H9 (cell line): ENCODE data around the gene BAIAP2L1. TPM values are rescaled to one million over a fixed set of nuclear protein-coding genes. Genes with fewer than 3 reads are reported as not detected.
A peak's percentile ranks its signal among the peaks of the same experiment; 100 is the strongest.

Experiments used
- DNase-seq: peaks from one replicate; pipeline ENCODE4 v3.0.0-alpha.2; 2017
- H2AFZ ChIP-seq: one replicate; pipeline ENCODE4 v1.6.1; 2013; ENCODE audit warnings: mild to moderate bottlenecking, low read length, control low read depth, moderate library complexity
- H2AK5ac ChIP-seq: 2 replicates; pipeline ENCODE4 v1.6.1; 2013; ENCODE audit warnings: low read length, control low read depth, mixed read lengths; ENCODE audit not compliant: insufficient read length
- H2BK120ac ChIP-seq: one replicate; pipeline ENCODE4 v1.6.1; 2013; ENCODE audit warnings: low read depth, mild to moderate bottlenecking, low read length, control low read depth, inconsistent platforms; ENCODE audit not compliant: poor library complexity, severe bottlenecking
- H2BK12ac ChIP-seq: 2 replicates; pipeline ENCODE4 v1.6.1; 2013; ENCODE audit warnings: low read length, control low read depth, mixed read lengths, low read depth; ENCODE audit not compliant: insufficient read length
- H2BK15ac ChIP-seq: 2 replicates; pipeline ENCODE4 v1.6.1; 2013; ENCODE audit warnings: low read depth, low read length, control low read depth
- H2BK20ac ChIP-seq: one replicate; pipeline ENCODE4 v1.6.1; 2013; ENCODE audit warnings: low read depth, mild to moderate bottlenecking, low read length, control low read depth, inconsistent platforms; ENCODE audit not compliant: poor library complexity, severe bottlenecking
- H2BK5ac ChIP-seq: 2 replicates; pipeline ENCODE4 v1.6.1; 2013; ENCODE audit warnings: low read length, control low read depth, mixed read lengths; ENCODE audit not compliant: insufficient read length
- H3K14ac ChIP-seq: 2 replicates; pipeline ENCODE4 v1.6.1; 2013; ENCODE audit warnings: low read length, control low read depth; ENCODE audit not compliant: insufficient read depth
- H3K18ac ChIP-seq: 2 replicates; pipeline ENCODE4 v1.6.1; 2013; ENCODE audit warnings: low read depth, mild to moderate bottlenecking, mixed read lengths, low read length, control low read depth; ENCODE audit not compliant: insufficient read length
- H3K23ac ChIP-seq: 2 replicates; pipeline ENCODE4 v1.6.1; 2013; ENCODE audit warnings: low read length, control low read depth, mixed read lengths, low read depth; ENCODE audit not compliant: insufficient read length
- H3K23me2 ChIP-seq: 2 replicates; pipeline ENCODE4 v1.6.1; 2013; ENCODE audit warnings: low read depth, mild to moderate bottlenecking, mixed read lengths, low read length, control low read depth; ENCODE audit not compliant: insufficient read length, poor library complexity, severe bottlenecking
- H3K27ac ChIP-seq: 2 replicates; pipeline ENCODE4 v1.5.1; 2013; ENCODE audit warnings: low read length, control low read depth, mixed read lengths, low read depth; ENCODE audit not compliant: insufficient read length
- H3K27me3 ChIP-seq: 2 replicates; pipeline ENCODE4 v1.6.1; 2013; ENCODE audit warnings: low read length, control low read depth, inconsistent platforms; ENCODE audit not compliant: insufficient read depth
- H3K4ac ChIP-seq: 2 replicates; pipeline ENCODE4 v1.6.1; 2013; ENCODE audit warnings: low read depth, mild to moderate bottlenecking, control low read depth, inconsistent platforms, low read length, moderate library complexity
- H3K4me1 ChIP-seq: 2 replicates; pipeline ENCODE4 v1.6.1; 2013; ENCODE audit warnings: low read length, control low read depth, inconsistent platforms; ENCODE audit not compliant: insufficient read depth
- H3K4me2 ChIP-seq: 2 replicates; pipeline ENCODE4 v1.6.1; 2013; ENCODE audit warnings: low read length, control low read depth, mixed read lengths; ENCODE audit not compliant: insufficient read length, insufficient read depth
- H3K56ac ChIP-seq: 2 replicates; pipeline ENCODE4 v1.6.1; 2013; ENCODE audit warnings: low read depth, mild to moderate bottlenecking, mixed read lengths, low read length, control low read depth; ENCODE audit not compliant: insufficient read length
- H3K79me1 ChIP-seq: 2 replicates; pipeline ENCODE4 v1.6.1; 2013; ENCODE audit warnings: low read depth, mild to moderate bottlenecking, moderate library complexity, low read length, control low read depth, inconsistent platforms; ENCODE audit not compliant: insufficient read depth, poor library complexity, severe bottlenecking
- H3K79me2 ChIP-seq: 2 replicates; pipeline ENCODE4 v1.6.1; 2013; ENCODE audit warnings: low read length, control low read depth, inconsistent platforms; ENCODE audit not compliant: insufficient read depth
- H3K9ac ChIP-seq: 2 replicates; pipeline ENCODE4 v1.6.1; 2013; ENCODE audit warnings: low read length, control low read depth, mixed read lengths; ENCODE audit not compliant: insufficient read length; ENCODE audit errors: extremely low read depth
- H3K9me3 ChIP-seq: one replicate; pipeline ENCODE4 v1.6.1; 2013; ENCODE audit warnings: low read depth, low read length, inconsistent platforms; ENCODE audit not compliant: control insufficient read depth
- H3T11ph ChIP-seq: one replicate; pipeline ENCODE4 v1.6.1; 2013; ENCODE audit warnings: mild to moderate bottlenecking, low read length, control low read depth, inconsistent platforms
- H4K20me1 ChIP-seq: one replicate; pipeline ENCODE4 v1.6.1; 2013; ENCODE audit not compliant: control insufficient read depth, insufficient read length, insufficient read depth
- H4K5ac ChIP-seq: 2 replicates; pipeline ENCODE4 v1.6.1; 2013; ENCODE audit warnings: low read depth, mild to moderate bottlenecking, mixed read lengths, low read length, control low read depth; ENCODE audit not compliant: insufficient read length
- H4K8ac ChIP-seq: replicated peaks from 2 replicates; pipeline ENCODE4 v1.6.1; 2013; ENCODE audit warnings: low read length, control low read depth, mixed read lengths, low read depth; ENCODE audit not compliant: insufficient read length
- H4K91ac ChIP-seq: 2 replicates; pipeline ENCODE4 v1.6.1; 2013; ENCODE audit warnings: low read depth, mild to moderate bottlenecking, moderate library complexity, mixed read lengths, low read length, control low read depth; ENCODE audit not compliant: insufficient read length
- H3K27ac Mint-ChIP-seq, 3 experiments: 2 replicates in 2 of 3; 3 replicates in 1 of 3; pipeline ENCODE4 v1.8.0; 2020 to 2021; ENCODE audit warnings: mixed read lengths in 3 of 3, mild to moderate bottlenecking in 1 of 3, moderate library complexity in 1 of 3
- H3K27me3 Mint-ChIP-seq: 2 replicates; pipeline ENCODE4 v1.8.0; 2021; ENCODE audit warnings: low read depth, mild to moderate bottlenecking, moderate library complexity, mixed read lengths
- H3K36me3 Mint-ChIP-seq, 3 experiments: 2 replicates in 2 of 3; 3 replicates in 1 of 3; pipeline ENCODE4 v1.8.0; 2020 to 2021; ENCODE audit warnings: low read depth in 3 of 3, mixed read lengths in 3 of 3; ENCODE audit not compliant: insufficient read depth in 1 of 3
- H3K4me1 Mint-ChIP-seq, 2 experiments: 2 replicates each; pipeline ENCODE4 v1.8.0; 2020; ENCODE audit warnings: mixed read lengths in 2 of 2
- H3K4me3 Mint-ChIP-seq, 2 experiments: 2 replicates in 1 of 2; 3 replicates in 1 of 2; pipeline ENCODE4 v1.8.0; 2020 to 2021; ENCODE audit warnings: mild to moderate bottlenecking in 2 of 2, mixed read lengths in 2 of 2, moderate library complexity in 1 of 2
- H3K9me3 Mint-ChIP-seq, 2 experiments: 2 replicates in 1 of 2; 3 replicates in 1 of 2; pipeline ENCODE4 v1.8.0; 2020; ENCODE audit warnings: mild to moderate bottlenecking in 2 of 2, mixed read lengths in 2 of 2, moderate library complexity in 1 of 2
- CTCF ChIP-seq: fragments of 200-600 bp; sonication (generic); conservative IDR thresholded peaks from 3 replicates; pipeline ENCODE4 v1.8.0; 2021; ENCODE audit warnings: antibody characterized with exemption, mild to moderate bottlenecking
- WGBS: extraction: QIAGEN DNeasy Blood & Tissue Kit; methylation state at CpG from one replicate; pipeline ENCODE4 v1.1.7; 2013; ENCODE audit warnings: missing lambda C conversion rate, low lambda C conversion rate, mixed read lengths; ENCODE audit not compliant: insufficient read length; ENCODE audit errors: extremely low coverage; 5-methylcytosine and 5-hydroxymethylcytosine counted together
- long read RNA-seq: library from polyadenylated mRNA; unstranded; transcript quantifications from one replicate; pipeline ENCODE4 v2.0.0, GENCODE V29; 2020
- total RNA-seq: library from RNA; stranded (reverse); gene quantifications from 2 replicates; pipeline ENCODE4 v1.2.1, GENCODE V29; 2021

BAIAP2L1 gene
- 25.9 and 29.9 TPM in 2 replicates for total RNA-seq
- long read RNA-seq, transcript BAIAP2L1-201 (14 exons, 3,622 nt), result major isoform, 123 of 146 reads
- long read RNA-seq, partial matches to known transcripts, result 9 of 146 reads
- long read RNA-seq, other reads (novel, unspliced or antisense), result 14 of 146 reads

- Mint-ChIP-seq H3K4me1 (peaks cover 32 to 35% of the 10 kb centered on the region in 2 experiments), H3K27me3 (peaks cover 4% of the 10 kb centered on the region), H3K9me3 (peaks cover 3 to 8% of the 10 kb centered on the region in 2 experiments; a peak in 3 of 5 replicates), H3K4me3 (peak within 1 kb of the TSS; percentile 69 to 83), H3K36me3 (peaks cover 6 to 10% (median 8%) of the 10 kb centered on the region in 3 experiments), H3K27ac (peak within 1 kb of the TSS in 1 of 3 experiments; percentile 79; a peak in 3 of 7 replicates)
- H3K4ac ChIP-seq, result no peak within 1 kb of the TSS
- WGBS, result no CpG with 5 or more reads among the region's 76 CpGs
- no peak within 1 kb of the TSS for H3T11ph ChIP-seq
- no peak within 1 kb of the TSS for H2BK5ac ChIP-seq
- H3K9ac ChIP-seq, result peak within 1 kb of the TSS; percentile 3
- DNase-seq, result peak; percentile 96
- no peaks in the 10 kb centered on the region for H3K9me3 ChIP-seq
- no peaks in the 10 kb centered on the region for H3K23me2 ChIP-seq
- no peaks in the 10 kb centered on the region for H3K79me1 ChIP-seq
- no peaks in the 10 kb centered on the region for H3K27me3 ChIP-seq
- H4K91ac ChIP-seq, result no peak within 1 kb of the TSS
- H3K79me2 ChIP-seq, result peaks cover 11% of the 10 kb centered on the region; the same call in 1 of the 2 replicates
- H4K20me1 ChIP-seq, result no peaks in the 10 kb centered on the region
- TF ChIP-seq CTCF, result no peak
- peak within 1 kb of the TSS; percentile 33 for H3K14ac ChIP-seq
- no peak within 1 kb of the TSS for H2AK5ac ChIP-seq
- H2BK15ac ChIP-seq, result no peak within 1 kb of the TSS
- H2BK12ac ChIP-seq, result no peak within 1 kb of the TSS
- no peak within 1 kb of the TSS for H2AFZ ChIP-seq
- no peak within 1 kb of the TSS for H3K23ac ChIP-seq
- H3K4me2 ChIP-seq, result peak within 1 kb of the TSS; percentile 37
- H3K56ac ChIP-seq, result no peak within 1 kb of the TSS
- no peaks in the 10 kb centered on the region for H3K4me1 ChIP-seq
- no peak within 1 kb of the TSS for H4K5ac ChIP-seq
- H2BK20ac ChIP-seq, result no peak within 1 kb of the TSS
- no peak within 1 kb of the TSS for H4K8ac ChIP-seq
- peak within 1 kb of the TSS; percentile 61 for H3K18ac ChIP-seq
- no peak within 1 kb of the TSS for H2BK120ac ChIP-seq
- H3K27ac ChIP-seq, result no peak within 1 kb of the TSS
These were observed at the start of gene BAIAP2L1 for GRCh38 chr7:98400542-98401340. BAIAP2L1 (minus strand) TSS chr7:98401090; CDS start chr7:98400852, 238 bp downstream.
